ENCODE results near the gene EHD1.

EHD1 gene

DNA sequence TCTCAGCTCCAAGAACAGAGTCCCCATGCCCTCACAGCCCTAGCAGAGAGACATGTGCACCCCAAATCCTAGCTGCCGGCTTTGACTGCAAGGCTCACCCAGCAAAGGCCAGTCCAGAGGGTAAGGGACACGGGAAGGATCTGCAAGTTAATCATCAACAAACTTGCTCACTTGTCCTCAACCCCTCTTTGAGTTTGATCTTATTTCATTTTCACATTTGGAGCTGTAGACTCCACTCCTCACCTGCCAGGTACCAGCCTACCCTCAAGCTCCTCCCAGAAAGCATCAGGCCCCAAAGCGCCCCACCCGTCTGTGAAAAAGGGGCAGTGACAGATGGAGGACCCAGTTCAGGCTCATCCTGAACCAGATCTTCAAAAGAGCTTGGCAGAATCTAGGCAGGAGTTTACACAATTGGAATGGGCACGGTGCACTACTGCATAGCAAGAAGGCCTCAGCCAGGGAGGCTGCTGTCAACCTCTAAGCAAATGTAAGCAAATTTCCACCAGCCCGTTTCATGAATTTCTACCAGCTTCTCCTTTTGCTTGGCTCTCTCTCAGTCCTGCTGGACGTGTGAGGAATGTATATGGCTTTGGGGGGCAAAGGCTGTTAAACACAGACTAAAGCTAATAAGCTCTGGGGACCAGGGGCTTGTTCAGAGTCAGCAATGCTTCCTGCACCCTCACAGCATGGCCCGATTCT, 5.5 kb downstream of the EHD1 start:
- DNase-seq (ENCODE audit: low read depth, low spot score), result no peak

DNA sequence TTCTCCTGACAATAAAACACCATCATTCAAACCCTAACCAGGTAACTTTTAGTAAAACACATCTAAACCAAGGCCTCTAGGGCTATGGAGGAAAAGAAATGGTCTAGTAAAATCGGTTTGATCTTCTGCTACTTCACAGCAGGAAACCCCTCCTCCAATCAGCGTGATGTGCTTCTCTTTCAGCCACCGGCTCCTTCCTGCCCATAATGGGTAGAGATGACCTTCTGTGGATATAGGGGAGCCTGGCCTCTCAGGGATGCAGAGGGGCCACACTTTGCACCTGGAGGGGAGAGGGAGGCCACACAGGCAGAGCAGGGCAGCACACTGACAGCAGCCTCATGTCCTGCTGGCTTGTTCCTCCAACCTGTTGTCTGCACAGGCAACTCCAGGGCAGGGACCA, 6.9 kb downstream of the EHD1 start:
- no peak for DNase-seq (ENCODE audit: low read depth, low spot score)

DNA sequence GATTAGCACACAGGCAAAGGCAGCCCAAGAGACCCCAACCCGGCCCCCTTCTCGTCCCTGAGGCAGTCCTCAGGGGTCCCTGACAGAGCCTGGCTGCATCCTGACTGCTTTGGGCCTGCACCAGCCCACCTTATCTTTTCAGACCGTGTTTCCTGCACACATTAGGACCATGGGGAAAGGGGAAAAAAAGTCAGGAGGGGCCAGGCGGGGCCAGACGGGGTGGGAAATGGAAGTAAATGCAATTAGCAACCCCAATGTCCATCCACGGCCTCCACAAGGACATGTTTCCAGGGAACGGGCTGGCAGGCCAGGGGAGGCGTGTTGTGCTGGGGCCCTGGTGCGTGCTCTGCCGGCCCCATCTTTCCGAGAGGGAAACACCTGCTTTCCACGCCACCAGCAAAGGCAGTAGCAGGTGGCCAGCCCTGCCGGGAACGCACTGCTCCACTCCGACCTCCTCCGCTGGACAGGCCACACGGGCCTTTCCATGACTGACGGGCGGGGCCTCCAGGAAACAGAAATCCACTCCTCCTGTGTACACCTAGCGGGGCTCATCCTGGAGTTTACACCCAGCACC, 7.4 kb downstream of the EHD1 start:
- no peak for DNase-seq (ENCODE audit: low read depth, low spot score)

DNA sequence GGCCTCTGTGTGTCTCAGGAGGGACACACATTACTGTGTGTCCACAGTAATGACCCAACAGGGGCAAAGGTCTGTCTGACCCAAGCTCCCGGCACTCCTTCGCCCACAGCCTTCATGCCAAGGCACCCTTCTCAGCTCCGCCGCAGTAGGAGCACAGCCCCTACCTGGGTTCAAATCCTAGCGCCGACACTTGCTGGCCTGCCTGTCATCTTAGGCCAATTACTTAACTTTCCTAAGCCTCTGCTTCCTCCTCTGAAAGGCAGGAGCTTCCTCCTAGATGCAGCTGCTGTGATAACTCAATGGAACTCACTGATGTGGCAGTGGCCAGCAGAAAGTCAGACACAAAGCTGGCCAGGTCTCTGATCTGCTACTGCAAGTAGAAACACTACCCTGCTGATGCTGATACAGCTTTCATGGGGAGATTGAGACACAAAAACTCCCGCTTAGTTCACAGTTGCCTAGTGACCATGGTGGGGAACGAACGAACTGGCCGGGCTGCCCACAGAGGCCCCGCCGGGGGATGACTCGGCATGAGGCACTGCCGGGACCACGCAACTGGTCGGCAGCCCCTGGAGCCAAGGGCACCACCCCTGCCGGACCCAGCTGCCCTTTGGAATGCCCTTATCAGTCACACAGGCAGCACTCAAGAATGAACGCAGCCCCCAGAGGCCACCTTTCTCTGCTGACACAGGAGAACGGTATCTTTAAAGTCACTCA, 8.1 kb downstream of the EHD1 start:
- no peak for DNase-seq (ENCODE audit: low read depth, low spot score)

DNA sequence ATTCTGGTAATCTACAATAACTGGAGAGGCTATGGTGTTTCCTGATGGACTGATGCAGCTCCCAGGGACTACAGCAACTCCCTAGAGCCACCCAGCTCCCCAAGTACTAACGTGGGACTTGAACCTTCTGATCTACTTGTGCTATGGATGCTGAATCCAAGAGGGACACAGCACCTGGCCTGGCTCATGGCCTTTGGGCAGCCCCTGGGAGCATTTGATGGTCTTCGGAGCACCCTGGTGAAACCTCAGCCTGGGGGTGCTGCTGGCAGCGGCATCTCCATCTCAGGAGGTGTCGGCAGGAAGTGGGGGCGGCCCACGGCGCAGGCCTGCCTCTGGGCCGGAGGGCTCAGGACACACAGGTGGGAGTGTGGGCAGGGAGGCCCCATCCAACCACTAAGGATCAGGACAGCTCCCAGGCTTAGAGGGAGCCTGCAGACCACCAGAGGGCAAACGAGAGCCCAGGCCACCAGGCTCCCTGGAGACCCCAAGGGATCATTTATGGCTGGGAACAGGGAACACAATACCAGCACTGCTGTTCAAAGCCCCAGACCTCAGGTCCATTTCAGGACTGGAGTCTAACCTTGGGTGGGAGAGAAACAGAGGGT, 8.7 kb downstream of the EHD1 start:
- no peak for DNase-seq (ENCODE audit: low read depth, low spot score)

DNA sequence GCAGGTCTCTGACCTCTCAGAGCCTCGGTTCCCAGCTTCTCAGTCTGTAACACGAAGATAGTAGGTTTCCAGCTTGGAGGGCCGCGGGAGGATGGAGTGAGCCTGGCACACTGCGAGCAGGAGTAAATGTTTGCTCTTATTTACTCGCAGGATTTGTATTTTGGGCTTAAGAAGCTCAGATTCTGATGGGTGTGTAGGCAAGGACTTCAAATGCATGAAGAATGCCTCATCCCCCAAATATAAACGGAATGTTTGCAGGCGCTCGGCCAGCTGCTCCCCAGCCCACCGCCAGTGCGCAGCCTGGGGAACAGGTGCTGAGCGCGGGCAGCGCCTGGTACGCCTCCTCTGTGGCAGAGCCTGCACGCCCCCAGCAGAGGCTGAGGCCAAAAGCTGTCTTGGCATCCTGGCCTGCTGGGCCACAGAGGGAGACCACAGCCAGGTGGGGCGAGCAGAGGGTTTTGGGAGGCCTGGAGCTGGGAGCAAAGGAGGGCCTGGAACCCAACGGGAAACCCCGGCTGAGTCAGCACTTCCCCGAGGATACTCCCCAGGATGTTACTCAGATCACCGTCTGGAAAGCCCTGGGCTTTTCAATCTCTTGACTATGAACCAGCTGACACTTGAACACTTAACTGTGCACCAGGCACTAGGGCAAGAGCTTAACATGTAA, 9.4 kb downstream of the EHD1 start:
- DNase-seq (ENCODE audit: low read depth, low spot score), result no peak

DNA sequence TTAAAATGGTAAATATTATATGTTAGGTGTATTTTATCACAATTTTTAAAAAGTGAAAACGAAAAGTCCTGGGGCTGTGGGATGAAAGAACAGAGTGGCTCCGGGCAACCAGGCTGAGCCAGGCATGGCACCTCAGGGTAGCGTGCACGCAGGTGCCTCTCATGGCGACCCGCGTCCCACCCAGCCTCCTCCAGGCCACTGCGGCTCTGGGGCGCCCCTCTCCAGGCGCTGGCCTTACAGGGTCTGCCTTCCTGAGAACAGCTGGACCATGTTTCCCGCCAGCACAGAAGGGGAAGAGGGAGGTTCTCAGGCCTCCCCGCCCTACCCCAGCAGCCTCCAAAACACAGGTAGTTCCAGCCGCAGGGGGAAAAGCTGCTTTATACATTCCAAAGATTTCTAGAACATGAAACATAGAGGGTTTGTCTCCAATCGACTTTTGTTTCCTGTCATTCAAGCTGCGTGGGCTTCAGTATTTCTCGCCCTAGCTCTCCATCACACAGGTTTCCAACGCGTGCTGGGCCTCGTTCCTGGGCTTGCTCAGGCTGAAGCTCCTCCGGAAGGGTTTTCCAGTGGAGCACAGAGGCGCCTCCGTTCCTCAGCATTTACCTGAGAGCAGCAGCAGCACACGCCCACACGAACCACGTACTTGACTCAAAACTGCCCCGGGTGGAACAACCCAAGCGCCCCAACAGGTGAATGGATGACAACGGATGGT, 10.5 kb downstream of the EHD1 start:
- DNase-seq (ENCODE audit: low read depth, low spot score), result no peak

DNA sequence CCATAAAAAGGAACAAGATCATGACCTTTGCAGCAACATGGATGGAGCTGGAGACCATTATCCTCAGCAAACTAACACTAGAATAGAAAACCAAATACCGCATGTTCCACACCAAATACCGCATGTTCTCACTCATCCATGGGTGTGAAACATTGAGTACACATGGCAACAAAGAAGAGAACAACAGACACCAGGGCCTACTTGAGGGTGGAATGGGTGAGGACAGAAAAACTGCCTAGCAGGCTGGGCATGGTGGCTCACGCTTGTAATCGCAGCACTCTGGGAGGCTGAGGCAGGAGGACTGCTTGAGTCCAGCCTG, 12.3 kb downstream of the EHD1 start:
- DNase-seq (ENCODE audit: low read depth, low spot score), result no peak

DNA sequence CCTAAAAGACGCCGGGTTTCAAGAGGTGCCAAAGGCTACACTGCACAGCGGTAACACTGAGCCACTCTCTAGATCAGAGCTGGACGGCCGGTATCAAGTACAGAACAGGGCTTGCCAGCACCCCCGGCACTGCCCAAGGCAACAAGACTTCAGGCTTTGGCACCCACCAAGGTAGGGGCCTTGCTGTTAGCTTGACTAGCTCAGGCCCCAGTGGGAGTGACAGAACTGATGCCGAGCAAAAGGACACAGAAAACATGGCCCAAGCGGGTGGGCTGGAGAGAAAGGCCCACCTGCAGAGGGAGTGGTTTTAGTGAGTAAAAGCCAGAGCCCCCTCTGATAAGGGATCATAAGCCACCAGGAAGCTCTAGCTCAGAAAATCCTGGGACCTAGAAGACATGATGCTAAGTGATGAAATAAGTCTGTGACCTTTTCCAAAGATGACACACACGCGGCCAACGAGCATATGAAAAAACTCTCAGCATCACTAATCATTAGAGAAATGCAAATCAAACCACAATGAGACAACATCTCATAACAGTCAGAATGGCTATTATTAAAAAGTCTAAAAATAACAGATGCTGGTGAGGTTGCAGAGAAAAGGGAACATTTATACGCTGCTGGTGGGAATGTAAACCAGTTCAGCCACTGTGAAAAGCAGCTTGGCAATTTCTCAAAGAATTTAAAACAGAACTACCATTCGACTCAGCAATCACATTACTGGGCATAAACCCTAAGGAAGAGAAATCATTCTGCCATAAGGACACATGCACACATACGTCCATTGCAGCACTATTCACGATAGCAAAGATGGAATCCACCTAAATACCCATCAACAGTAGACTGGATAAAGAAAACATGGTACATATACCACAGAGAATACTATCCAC, 12.9 kb downstream of the EHD1 start:
- no peak for DNase-seq (ENCODE audit: low read depth, low spot score)

DNA sequence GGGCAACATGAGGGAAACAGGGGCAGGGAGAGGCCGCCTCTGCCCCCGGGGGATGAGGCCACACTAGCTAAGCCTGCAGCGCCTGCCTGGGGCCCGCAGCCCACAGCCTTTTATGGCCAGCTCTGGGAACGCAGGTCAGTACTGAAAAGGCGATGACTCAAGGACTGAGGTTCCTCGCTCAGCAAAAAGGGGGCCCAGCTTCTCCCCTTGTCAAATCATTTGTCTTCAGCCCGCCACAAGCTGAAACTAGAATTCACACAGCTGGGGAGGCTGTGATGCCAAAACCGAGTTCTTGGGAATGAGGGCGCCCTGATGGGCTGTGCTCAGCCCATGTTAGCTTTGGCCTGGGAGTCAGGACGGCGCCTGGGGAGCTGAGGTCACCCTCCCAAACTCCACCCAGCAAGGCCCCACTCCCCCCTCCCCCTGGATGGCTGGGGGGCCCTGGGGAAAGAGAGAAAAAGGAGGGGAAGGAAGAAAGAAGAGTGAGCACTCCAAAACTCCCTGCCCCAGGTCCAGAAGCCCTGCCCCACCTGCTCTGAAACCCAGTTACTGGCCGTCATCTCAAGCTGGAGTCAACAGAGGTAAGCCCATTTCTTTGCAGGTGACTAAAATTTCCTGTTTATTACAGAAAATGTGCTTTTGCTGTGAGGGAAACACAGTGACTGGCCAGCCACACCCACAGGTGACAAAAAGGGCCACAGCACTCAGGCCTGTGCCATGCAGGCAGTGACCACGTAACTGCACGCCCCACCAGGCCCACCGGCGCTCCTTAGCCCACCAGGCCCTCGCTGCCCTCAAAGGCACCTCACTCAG, 13.7 kb downstream of the EHD1 start:
- DNase-seq (ENCODE audit: low read depth, low spot score), result no peak

DNA sequence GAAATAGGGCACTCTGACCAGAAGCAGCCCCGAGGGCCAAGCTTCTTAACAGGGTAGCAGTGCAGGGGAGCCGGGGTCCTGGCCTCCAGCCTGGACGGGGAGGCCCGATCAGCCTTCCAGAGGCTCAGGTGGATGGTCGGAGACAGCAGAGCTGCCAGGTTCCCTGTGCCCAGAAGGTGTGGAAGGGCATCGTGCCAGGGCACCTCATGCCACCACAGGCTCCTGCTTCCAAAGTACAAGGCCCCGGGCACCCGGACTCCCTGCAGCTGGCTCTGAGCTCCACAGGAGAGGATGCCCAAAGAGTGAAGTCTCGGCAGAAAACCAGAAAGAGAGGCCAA, 14.3 kb downstream of the EHD1 start:
- DNase-seq (ENCODE audit: low read depth, low spot score), result no peak

DNA sequence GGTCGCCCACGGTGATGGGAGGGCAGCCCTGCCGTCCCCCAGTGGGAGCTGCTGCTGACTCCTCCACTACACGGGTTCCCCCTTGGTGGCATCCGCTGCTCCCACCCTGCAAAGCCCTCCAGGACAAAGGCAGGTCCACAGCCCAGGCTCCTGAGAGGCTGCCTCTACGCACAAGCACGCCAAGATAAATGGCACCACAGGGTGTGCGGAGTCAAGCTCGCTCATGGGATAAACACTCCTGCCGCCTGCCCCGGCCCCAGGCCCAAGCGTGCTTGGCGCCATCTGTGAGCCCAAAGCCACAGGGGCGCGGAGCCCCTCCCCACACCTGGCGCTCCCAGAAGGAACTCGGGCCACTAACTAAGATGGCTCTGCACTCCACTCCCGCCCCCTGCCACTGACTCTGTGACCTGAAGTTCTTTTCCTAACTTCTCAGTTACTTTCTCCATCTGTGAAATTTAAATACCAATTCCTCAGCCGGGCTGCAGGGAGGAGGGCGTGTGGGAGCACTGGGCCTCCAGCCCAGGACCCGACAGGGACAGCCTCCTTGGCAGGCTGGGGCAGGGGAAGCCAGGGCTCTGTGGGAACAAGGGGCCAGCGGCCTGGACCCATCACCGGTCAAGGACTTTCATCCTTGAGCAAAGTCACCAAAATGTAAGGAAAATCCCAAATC, 14.9 kb downstream of the EHD1 start:
- no peak for DNase-seq (ENCODE audit: low read depth, low spot score)

DNA sequence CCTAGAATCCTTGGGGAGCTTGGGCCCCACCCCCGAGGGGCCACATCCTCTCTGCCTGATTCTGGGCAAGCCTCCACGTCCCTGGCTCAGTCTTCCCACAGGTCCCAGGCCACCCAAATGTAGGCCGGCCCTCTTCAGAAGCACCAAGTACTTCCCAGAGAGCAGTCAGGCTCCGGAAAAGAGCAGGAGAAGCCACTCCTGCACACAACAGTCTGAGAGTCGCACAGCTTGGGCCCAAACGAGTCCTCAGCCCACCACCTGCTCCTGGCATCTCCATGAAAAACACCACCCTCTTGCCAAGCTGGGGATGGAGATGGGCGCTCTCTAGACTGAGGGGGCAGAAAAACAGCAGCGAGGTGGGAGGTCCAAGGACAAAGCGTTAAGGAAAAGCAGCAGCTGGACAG, 15.4 kb downstream of the EHD1 start:
- no peak for DNase-seq (ENCODE audit: low read depth, low spot score)

DNA sequence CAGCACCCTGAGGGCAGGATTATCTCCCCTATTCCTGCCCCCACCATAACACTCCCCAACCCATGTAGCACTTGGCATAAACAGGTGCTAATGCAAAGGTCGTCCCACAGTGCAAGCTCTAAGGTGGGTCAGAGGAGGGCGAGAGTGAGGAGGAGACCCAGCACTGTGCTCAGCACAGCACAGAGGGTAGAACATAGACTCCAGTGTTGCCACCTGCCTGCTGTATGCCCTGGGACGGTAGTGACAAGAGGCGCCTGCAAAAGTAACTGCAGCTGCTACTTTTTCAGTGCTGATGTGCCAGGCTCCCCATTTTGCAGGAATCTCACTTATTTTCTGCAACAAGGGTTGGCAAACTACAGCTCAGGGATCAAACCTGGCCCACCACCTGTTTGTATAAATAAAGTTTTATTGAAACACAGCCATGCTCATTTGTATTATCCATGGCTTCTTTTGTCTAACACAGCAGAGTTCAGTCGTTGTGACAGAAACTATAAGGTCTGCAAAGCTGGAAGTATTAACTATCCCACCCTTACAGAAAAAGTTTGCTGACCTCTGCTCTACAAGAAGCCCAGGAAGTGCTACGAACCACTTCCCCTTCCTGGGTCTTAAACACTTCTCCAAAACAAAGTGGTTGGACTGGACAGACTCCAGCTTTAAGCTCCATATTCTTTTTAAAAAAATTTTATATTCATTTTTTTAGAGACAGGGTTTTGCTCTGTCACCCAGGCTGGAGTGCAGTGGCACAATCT, 17.0 kb downstream of the EHD1 start:
- no peak for DNase-seq (ENCODE audit: low read depth, low spot score)

DNA sequence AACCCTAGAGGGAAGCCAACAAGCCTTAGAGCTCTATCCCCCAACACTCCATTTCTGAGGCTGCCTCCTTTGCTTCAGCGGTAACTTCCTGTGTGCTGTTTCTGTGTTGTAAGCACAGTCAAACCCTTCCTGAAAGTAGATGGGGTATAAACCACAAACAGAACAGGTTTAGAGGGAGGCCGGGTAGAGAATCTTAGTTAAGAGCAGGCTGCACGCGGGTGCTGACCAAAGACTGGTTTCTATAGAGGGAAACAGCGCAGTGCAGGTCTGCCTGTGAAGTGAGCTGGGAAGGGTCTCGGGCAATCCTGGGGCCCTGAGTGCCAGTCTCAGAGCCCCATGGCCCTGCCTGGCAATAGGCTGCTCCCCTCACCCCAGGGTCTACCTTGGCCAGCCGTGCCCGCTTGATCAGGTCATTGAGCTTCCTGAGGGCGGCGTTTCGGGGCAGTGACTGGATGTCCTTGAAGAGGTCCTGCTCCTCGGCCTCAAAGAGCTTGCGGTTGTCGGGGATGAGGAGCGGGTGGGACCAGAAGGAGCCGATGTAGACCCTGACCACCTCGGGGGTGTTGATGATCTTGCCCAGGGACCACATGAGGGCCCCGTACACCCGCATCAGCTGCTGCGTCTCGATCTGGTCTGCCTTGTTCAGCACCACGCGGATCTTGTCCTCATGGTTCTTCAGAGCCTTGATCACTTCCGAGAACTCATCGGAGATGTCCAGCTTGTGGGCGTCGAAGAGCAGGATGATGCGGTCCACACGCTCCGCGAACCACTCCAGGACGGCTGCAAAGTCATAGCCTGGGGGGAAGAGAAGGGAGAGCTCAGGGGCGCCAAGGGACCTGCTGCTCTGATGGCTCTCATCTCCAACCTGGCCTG, 18.6 kb downstream of the EHD1 start:
- DNase-seq (ENCODE audit: low read depth, low spot score), result peak; percentile 42

DNA sequence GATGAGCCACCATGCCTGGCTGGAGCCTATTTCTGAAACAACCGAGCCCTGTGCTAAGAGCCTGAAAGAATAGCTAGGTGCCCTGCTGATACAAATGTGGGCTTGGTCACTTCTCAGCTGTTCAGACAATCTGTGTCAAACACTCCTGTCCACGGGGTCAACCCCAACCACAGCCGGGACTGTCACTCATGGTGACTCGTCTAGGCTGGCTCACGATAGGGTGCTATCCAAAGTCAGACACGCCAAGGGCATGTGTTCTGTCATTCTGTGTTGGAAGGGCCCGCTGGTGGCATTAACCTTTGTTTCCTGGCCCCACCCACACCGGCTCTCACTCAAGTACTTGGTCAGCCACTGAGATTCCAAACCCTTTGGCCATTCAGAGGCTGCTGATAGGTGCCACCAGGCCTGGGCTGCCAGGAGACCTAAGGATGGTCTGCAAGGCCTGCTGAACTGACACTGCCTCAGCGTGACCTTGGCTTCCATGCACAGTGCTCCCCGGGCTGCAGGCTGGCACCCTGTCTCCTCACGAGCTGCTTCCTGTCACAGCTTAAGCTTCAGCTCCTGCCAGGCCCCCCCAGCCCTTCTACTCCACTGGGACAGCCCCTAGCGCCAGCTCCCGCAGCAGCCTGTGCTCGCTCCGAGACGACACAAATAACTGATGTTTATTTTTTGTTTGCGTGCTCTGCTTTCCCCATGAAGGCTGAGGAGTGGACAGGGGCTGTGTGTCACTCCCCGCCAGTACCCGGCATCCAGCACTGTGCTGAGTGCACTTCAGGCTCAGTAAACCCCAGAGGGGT, 19.8 kb downstream of the EHD1 start:
- no peak for DNase-seq (ENCODE audit: low read depth, low spot score)

DNA sequence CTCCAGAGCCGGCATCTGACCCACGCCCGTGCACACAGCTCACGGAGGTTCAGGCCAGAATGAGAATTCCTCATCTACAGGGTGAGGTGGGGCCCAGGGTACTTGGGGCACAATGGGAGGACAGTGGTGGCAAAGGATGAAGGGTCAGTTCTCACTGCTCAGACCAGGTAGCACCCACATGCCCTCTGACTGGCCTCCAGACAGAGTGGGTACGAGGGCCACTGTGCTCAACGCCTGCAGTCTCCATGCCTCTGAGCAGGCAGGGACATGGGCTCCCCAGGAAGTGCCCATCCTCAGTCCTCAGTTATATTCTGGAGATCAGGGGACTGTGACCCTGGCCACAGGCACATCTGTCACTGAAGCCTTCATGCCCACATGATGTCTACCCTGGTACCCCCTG, 20.9 kb downstream of the EHD1 start:
- DNase-seq (ENCODE audit: low read depth, low spot score), result no peak
